HepG2 (cell line): ENCODE data around the gene TNFRSF9. TPM values are rescaled to one million over a fixed set of nuclear protein-coding genes. Genes with fewer than 3 reads are reported as not detected.
A peak's percentile ranks its signal among the peaks of the same experiment; 100 is the strongest.

Experiments used
- BCL3 ChIP-seq: sonication (generic); formaldehyde crosslinking; IDR thresholded peaks from 2 replicates; pipeline ENCODE4 v1.5.1; 2020; ENCODE audit warnings: mild to moderate bottlenecking, missing genetic modification reagents, moderate library complexity
- CBFB ChIP-seq: sonication (generic); formaldehyde crosslinking; IDR thresholded peaks from 2 replicates; pipeline ENCODE4 v1.4.0; 2020; ENCODE audit warnings: missing genetic modification reagents
- DNMT1 ChIP-seq: sonication (generic); formaldehyde crosslinking; IDR thresholded peaks from 2 replicates; pipeline ENCODE4 v1.5.1; 2020; ENCODE audit warnings: mild to moderate bottlenecking, missing genetic modification reagents
- ELF1 ChIP-seq: sonication (generic); formaldehyde crosslinking; IDR thresholded peaks from 2 replicates; pipeline ENCODE4 v1.4.0; 2020; ENCODE audit warnings: missing genetic modification reagents
- GLI4 ChIP-seq: sonication (generic); formaldehyde crosslinking; IDR thresholded peaks from 2 replicates; pipeline ENCODE4 v1.5.1; 2020; ENCODE audit warnings: missing genetic modification reagents, mild to moderate bottlenecking, moderate library complexity, borderline replicate concordance
- NFRKB ChIP-seq: fragments of 450-650 bp; IDR thresholded peaks from 2 replicates; pipeline ENCODE4 v1.6.1; 2017
- PAWR ChIP-seq: sonication (generic); formaldehyde crosslinking; IDR thresholded peaks from 2 replicates; pipeline ENCODE4 v1.4.0; 2020; ENCODE audit warnings: missing genetic modification reagents, mild to moderate bottlenecking, borderline replicate concordance
- SP4 ChIP-seq: sonication (generic); formaldehyde crosslinking; IDR thresholded peaks from 2 replicates; pipeline ENCODE4 v1.8.1; 2023; ENCODE audit warnings: mild to moderate bottlenecking, missing genetic modification reagents
- STAG1 ChIP-seq: sonication (generic); formaldehyde crosslinking; IDR thresholded peaks from 2 replicates; pipeline ENCODE4 v1.4.0; 2020; ENCODE audit warnings: missing genetic modification reagents
- ZFX ChIP-seq: sonication (generic); formaldehyde crosslinking; IDR thresholded peaks from 2 replicates; pipeline ENCODE4 v1.4.0; 2020; ENCODE audit warnings: mild to moderate bottlenecking, low read depth, missing genetic modification reagents, moderate library complexity
- ZNF331 ChIP-seq: sonication (generic); formaldehyde crosslinking; IDR thresholded peaks from 2 replicates; pipeline ENCODE4 v1.4.0; 2020; ENCODE audit warnings: missing genetic modification reagents
- ZNF33B ChIP-seq: sonication (generic); formaldehyde crosslinking; IDR thresholded peaks from 2 replicates; pipeline ENCODE4 v1.5.1; 2020; ENCODE audit warnings: mild to moderate bottlenecking, missing genetic modification reagents
- ZNF713 ChIP-seq: sonication (generic); formaldehyde crosslinking; IDR thresholded peaks from 2 replicates; pipeline ENCODE4 v1.4.0; 2020; ENCODE audit warnings: mild to moderate bottlenecking, missing genetic modification reagents
- ZNF737 ChIP-seq: sonication (generic); formaldehyde crosslinking; IDR thresholded peaks from 2 replicates; pipeline ENCODE4 v1.5.0; 2020; ENCODE audit warnings: missing genetic modification reagents, mild to moderate bottlenecking, borderline replicate concordance
- ZNF782 ChIP-seq: sonication (generic); formaldehyde crosslinking; IDR thresholded peaks from 2 replicates; pipeline ENCODE4 v1.4.0; 2020; ENCODE audit warnings: missing genetic modification reagents, mild to moderate bottlenecking, borderline replicate concordance
- polyA plus RNA-seq, 8 experiments: library from polyadenylated mRNA; depleted of rRNA in 3 of 8; stranded (reverse) in 7 of 8; unstranded in 1 of 8; fragments of >200 nt; fragmentation: Illumina TruSeq in 4 of 8; extraction: Trizol in 4 of 8; gene quantifications; 2 replicates each; pipeline versions ENCODE4 v1.2.1 to v1.2.3, GENCODE V29; 2011 to 2016; ENCODE audit warnings: low read depth in 4 of 8, missing spikeins in 1 of 8, mixed read lengths in 1 of 8; ENCODE audit not compliant: insufficient read depth in 1 of 8
- total RNA-seq, 5 experiments: library from RNA; depleted of rRNA; stranded (reverse); fragments of >200 nt; fragmentation: Illumina TruSeq; extraction: Trizol; gene quantifications; 2 replicates each; pipeline ENCODE4 v1.2.3, GENCODE V29; 2016; ENCODE audit warnings: low read depth in 1 of 5
- TF ChIP-seq, protein P1 (sequence below): sonication (generic); formaldehyde crosslinking; IDR thresholded peaks from 2 replicates; pipeline ENCODE4 v1.4.0; 2020; ENCODE audit warnings: missing genetic modification reagents
- TF ChIP-seq, protein P2 (sequence below): sonication (generic); formaldehyde crosslinking; IDR thresholded peaks from 2 replicates; pipeline ENCODE4 v1.4.0; 2020; ENCODE audit warnings: missing genetic modification reagents; ENCODE audit errors: not compliant biosample characterization
- TF ChIP-seq, protein P3 (sequence below): sonication (generic); formaldehyde crosslinking; IDR thresholded peaks from 2 replicates; pipeline ENCODE4 v1.4.0; 2020; ENCODE audit warnings: mild to moderate bottlenecking, missing genetic modification reagents, borderline replicate concordance

The TNFRSF9 gene
- total and polyA plus RNA-seq, 2 of the 13 experiments (the other 11 are each of a cell fraction or from before 2014, with no cell fraction given) = 0.07 TPM; not detected in 1

DNA sequence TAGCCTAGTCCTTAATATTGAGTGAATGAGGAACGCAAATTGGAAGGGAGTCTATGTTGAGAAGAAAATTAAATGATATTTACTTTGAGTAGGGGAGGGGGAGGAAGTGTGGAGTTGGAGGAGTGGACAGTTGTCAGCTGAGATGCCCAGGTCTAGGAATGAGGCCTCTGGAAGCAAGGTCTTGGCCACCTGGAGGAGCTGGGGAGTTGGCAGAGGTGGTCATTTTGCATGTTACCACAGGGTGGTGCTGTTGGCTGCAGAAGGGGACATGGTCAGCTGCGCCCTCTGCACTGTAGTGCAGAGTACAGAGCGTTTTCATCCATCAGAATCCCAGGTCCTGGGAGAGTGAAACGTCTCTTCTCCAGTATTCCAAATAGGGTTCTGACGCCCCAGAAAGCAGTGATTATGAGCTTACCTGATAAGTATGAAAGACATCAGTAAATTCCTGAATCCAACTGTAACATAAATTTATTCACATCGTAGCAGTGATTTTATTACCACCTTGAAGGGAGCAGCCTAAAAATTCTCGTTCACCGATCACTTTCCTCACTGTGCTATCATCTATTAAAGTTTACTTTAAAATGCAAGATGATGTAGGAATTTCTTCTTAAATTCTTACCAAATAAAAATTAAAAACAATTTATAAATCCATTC, 34.7 kb upstream of the TNFRSF9 start (continued):
- TF ChIP-seq, protein P1, sequence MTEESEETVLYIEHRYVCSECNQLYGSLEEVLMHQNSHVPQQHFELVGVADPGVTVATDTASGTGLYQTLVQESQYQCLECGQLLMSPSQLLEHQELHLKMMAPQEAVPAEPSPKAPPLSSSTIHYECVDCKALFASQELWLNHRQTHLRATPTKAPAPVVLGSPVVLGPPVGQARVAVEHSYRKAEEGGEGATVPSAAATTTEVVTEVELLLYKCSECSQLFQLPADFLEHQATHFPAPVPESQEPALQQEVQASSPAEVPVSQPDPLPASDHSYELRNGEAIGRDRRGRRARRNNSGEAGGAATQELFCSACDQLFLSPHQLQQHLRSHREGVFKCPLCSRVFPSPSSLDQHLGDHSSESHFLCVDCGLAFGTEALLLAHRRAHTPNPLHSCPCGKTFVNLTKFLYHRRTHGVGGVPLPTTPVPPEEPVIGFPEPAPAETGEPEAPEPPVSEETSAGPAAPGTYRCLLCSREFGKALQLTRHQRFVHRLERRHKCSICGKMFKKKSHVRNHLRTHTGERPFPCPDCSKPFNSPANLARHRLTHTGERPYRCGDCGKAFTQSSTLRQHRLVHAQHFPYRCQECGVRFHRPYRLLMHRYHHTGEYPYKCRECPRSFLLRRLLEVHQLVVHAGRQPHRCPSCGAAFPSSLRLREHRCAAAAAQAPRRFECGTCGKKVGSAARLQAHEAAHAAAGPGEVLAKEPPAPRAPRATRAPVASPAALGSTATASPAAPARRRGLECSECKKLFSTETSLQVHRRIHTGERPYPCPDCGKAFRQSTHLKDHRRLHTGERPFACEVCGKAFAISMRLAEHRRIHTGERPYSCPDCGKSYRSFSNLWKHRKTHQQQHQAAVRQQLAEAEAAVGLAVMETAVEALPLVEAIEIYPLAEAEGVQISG (CRISPR knock-in tag) = peak; percentile 48
- TF ChIP-seq ZNF737 (CRISPR knock-in tag) (no peak), NFRKB (no peak), ZFX (peak; percentile 35; the same call in 1 of the 2 replicates), STAG1 (peak; percentile 99), ZNF782 (CRISPR knock-in tag) (no peak), PAWR (CRISPR knock-in tag) (no peak), ZNF713 (CRISPR knock-in tag) (no peak), SP4 (CRISPR knock-in tag) (peak; percentile 53; the same call in 1 of the 2 replicates), BCL3 (CRISPR knock-in tag) (no peak), ZNF331 (CRISPR knock-in tag) (0 out of 2 replicates have a peak, but pooled peaks have one; percentile 38), DNMT1 (CRISPR knock-in tag) (peak; percentile 46; the same call in 1 of the 2 replicates), CBFB (CRISPR knock-in tag) (peak; percentile 62; the same call in 1 of the 2 replicates), ELF1 (CRISPR knock-in tag) (0 out of 2 replicates have a peak, but pooled peaks have one; percentile 15), ZNF33B (CRISPR knock-in tag) (no peak), GLI4 (CRISPR knock-in tag) (no peak)
- TF ChIP-seq, protein P2, sequence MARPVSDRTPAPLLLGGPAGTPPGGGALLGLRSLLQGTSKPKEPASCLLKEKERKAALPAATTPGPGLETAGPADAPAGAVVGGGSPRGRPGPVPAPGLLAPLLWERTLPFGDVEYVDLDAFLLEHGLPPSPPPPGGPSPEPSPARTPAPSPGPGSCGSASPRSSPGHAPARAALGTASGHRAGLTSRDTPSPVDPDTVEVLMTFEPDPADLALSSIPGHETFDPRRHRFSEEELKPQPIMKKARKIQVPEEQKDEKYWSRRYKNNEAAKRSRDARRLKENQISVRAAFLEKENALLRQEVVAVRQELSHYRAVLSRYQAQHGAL = no peak
- TF ChIP-seq, protein P3, sequence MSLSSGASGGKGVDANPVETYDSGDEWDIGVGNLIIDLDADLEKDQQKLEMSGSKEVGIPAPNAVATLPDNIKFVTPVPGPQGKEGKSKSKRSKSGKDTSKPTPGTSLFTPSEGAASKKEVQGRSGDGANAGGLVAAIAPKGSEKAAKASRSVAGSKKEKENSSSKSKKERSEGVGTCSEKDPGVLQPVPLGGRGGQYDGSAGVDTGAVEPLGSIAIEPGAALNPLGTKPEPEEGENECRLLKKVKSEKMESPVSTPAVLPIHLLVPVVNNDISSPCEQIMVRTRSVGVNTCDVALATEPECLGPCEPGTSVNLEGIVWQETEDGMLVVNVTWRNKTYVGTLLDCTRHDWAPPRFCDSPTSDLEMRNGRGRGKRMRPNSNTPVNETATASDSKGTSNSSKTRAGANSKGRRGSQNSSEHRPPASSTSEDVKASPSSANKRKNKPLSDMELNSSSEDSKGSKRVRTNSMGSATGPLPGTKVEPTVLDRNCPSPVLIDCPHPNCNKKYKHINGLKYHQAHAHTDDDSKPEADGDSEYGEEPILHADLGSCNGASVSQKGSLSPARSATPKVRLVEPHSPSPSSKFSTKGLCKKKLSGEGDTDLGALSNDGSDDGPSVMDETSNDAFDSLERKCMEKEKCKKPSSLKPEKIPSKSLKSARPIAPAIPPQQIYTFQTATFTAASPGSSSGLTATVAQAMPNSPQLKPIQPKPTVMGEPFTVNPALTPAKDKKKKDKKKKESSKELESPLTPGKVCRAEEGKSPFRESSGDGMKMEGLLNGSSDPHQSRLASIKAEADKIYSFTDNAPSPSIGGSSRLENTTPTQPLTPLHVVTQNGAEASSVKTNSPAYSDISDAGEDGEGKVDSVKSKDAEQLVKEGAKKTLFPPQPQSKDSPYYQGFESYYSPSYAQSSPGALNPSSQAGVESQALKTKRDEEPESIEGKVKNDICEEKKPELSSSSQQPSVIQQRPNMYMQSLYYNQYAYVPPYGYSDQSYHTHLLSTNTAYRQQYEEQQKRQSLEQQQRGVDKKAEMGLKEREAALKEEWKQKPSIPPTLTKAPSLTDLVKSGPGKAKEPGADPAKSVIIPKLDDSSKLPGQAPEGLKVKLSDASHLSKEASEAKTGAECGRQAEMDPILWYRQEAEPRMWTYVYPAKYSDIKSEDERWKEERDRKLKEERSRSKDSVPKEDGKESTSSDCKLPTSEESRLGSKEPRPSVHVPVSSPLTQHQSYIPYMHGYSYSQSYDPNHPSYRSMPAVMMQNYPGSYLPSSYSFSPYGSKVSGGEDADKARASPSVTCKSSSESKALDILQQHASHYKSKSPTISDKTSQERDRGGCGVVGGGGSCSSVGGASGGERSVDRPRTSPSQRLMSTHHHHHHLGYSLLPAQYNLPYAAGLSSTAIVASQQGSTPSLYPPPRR (CRISPR knock-in tag) = no peak
